Measurements from ENCODE around the gene TDO2. TPM values are rescaled to one million over a fixed set of nuclear protein-coding genes. Genes with fewer than 3 reads are reported as not detected.

TDO2 gene
- total RNA-seq (1 to 10 TPM in 1 of 6 donors, under 1 TPM in 2, not detected in 3; 0.40 to 1.4 (median 0.57) TPM), polyA plus RNA-seq (under 1 TPM in 1 of 2 donors, not detected in 1; 0.35 TPM)

DNA sequence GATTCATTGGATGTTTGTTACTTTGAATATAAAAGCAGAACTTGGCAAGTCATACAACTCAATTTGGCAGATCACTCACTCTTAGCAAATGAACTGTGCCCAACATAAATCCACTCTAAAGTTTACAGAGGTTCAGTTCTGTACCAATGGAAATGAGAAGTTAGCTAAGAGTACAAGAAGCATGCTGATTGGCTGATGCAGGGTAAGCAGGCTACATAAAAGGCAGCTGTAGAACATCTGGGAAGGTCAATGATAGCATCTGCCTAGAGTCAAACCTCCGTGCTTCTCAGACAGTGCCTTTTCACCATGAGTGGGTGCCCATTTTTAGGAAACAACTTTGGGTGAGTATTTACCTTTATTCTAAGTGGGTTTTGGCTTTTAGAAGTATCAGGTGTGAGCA, at the start of gene TDO2:
TSS of gene TDO2 (plus strand) at position 244 of the 400 bp plus-strand sequence. CDS start at position 307, 63 bp downstream.
- TF ChIP-seq, protein P1, sequence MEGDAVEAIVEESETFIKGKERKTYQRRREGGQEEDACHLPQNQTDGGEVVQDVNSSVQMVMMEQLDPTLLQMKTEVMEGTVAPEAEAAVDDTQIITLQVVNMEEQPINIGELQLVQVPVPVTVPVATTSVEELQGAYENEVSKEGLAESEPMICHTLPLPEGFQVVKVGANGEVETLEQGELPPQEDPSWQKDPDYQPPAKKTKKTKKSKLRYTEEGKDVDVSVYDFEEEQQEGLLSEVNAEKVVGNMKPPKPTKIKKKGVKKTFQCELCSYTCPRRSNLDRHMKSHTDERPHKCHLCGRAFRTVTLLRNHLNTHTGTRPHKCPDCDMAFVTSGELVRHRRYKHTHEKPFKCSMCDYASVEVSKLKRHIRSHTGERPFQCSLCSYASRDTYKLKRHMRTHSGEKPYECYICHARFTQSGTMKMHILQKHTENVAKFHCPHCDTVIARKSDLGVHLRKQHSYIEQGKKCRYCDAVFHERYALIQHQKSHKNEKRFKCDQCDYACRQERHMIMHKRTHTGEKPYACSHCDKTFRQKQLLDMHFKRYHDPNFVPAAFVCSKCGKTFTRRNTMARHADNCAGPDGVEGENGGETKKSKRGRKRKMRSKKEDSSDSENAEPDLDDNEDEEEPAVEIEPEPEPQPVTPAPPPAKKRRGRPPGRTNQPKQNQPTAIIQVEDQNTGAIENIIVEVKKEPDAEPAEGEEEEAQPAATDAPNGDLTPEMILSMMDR (IDR thresholded peaks at IDR 0.05): no peak
- H3K27me3 ChIP-seq: no peaks in the 10 kb centered on the region
- H3K9me3 ChIP-seq: no peaks in the 10 kb centered on the region
- no peak for ATAC-seq
- no peak within 1 kb of the TSS for H3K27ac ChIP-seq
- no peak for FAIRE-seq
- intact Hi-C loops (cut with DNase I): no loop called here
- no peak for DNase-seq
- H3K36me3 ChIP-seq: no peaks in the 10 kb centered on the region
- H3K4me3 ChIP-seq: no peak within 1 kb of the TSS
- peaks cover 4 to 13% (median 8%) of the 10 kb centered on the region in 3 donors for H3K4me1 ChIP-seq
- WGBS, 2 donors: 54 to 55% methylated on average over 1 of the region's 1 CpG

DNA sequence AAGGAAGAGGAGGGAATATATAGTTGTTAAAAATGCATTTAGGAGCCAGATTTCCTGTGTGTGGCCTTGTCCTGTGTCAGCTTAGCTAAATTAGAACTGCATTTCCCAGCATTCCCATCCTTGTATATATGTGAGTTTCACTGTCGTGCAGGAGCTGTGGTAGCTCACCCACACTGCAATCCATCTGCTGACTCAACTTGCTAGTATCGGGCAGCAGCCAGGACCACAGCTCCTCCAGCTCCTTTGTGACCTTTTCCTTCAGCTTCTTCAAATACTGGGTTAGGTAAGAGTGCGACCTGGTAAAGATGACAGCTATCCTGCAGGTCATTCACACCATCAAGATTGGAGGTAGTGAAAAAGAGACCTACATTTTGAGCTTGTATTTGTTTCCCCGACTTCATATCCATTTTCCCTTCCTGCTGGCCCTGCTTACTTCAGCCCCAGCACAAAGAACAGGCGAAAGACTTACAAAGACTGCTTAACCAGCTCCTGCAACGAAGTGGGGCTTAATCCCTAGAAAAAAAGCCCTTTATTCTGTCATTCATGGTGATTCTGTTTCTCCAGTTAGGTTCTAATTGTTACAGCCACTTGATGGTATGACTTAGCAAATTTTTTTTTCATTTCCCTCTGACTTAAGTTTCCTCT, 48.8 kb upstream of the TDO2 start:
- Histone ChIP-seq H3K27me3 (no peaks in the 10 kb centered on the region), H3K4me1 (no peaks in the 10 kb centered on the region), H3K9me3 (no peaks in the 10 kb centered on the region), H3K36me3 (no peaks in the 10 kb centered on the region), H3K4me3 (no peak overlapping the region), H3K27ac (no peak overlapping the region)
- ATAC-seq: no peak
- no peak for FAIRE-seq
- 61 to 69% methylated on average over 6 of the region's 6 CpGs for WGBS, 2 donors
- TF ChIP-seq, protein P1 (IDR thresholded peaks at IDR 0.05): no peak
- no peak for DNase-seq
- intact Hi-C loops (cut with DNase I): no loop called here

DNA sequence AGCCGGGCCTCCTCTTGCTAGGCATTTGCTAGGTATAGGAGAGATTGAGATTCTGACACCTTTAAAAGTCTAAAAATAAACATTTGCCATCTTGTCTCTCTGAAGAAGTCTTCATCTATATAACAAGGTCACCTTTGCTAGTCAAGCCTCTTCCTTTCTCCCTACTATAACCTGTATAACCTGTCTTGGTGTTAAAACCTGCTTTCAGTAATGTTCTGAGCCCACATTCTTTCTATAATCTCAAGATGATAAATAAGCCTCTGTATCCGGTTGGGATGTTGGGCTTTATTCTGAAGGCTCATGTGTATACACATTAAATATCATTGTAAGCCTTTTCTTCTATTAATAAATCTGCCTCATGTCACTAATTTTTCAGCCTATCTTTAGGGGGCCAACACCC, 47.6 kb upstream of the TDO2 start:
- ATAC-seq (no peak), DNase-seq (no peak), FAIRE-seq (no peak)
- Histone ChIP-seq H3K4me1 (no peaks in the 10 kb centered on the region), H3K36me3 (no peaks in the 10 kb centered on the region), H3K27ac (no peak overlapping the region), H3K4me3 (no peak overlapping the region), H3K9me3 (no peaks in the 10 kb centered on the region), H3K27me3 (no peaks in the 10 kb centered on the region)
- TF ChIP-seq, protein P1 (IDR thresholded peaks at IDR 0.05): no peak
- WGBS, 2 donors: 29 to 39% methylated on average over 2 of the region's 2 CpGs
- intact Hi-C loops (cut with DNase I): no loop called here

DNA sequence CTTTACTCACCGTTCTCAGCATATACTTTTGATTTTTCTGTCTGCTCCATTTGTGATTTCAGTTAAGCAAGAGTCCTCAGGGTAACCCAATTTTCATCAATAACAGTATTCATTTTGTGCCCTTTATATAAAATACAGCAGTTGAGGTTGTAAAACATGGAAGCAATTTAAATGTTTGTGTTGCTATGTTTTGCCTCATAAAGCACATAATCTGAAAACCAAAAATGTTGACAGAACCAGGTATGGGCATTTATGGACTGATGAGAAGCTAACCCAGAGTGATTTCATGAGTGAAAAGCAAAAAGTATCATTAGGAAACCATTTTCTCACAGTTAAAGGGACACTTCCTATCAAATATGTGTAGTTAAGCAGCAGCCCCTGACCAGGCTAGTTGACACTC, 37.3 kb upstream of the TDO2 start, which contains the start of gene ASIC5:
TSS of gene ASIC5 (minus strand) at position 101 of the 400 bp plus-strand sequence. CDS start at position 50, 51 bp downstream.
- TF ChIP-seq, protein P1 (IDR thresholded peaks at IDR 0.05): no peak
- H3K27me3 ChIP-seq: no peaks in the 10 kb centered on the region

DNA sequence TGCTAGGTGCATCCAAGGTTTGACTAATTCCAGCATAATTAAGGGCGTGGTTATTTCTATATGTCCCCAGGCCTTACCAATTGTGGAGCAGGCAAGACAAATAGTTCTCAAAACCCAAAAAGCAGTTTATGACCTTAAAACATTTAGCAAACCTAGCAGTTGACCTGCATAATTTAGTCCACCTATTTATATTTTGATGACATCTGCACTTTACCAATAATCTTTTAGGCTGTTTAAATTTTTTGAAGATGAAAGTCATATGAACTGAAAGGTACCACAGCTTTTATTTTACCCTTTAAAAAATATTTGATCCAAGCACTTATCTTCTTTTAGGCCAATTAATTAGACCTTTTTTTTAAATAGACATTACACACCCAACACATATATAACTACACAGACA, 27.6 kb upstream of the TDO2 start:
- FAIRE-seq (no peak), DNase-seq (no peak), ATAC-seq (no peak)
- WGBS, 2 donors: 49 to 63% methylated on average over 1 of the region's 1 CpG
- H3K36me3 ChIP-seq: no peaks in the 10 kb centered on the region
- TF ChIP-seq, protein P1 (IDR thresholded peaks at IDR 0.05): no peak
- no peak overlapping the region for H3K27ac ChIP-seq
- no peak overlapping the region for H3K4me3 ChIP-seq
- no peaks in the 10 kb centered on the region for H3K4me1 ChIP-seq
- no peaks in the 10 kb centered on the region for H3K27me3 ChIP-seq
- no peaks in the 10 kb centered on the region for H3K9me3 ChIP-seq
- intact Hi-C loops (cut with DNase I): no loop called here

More for the DNA sequence above, 37.3 kb upstream of the TDO2 start, which contains the start of gene ASIC5:
- DNase-seq: no peak
- Histone ChIP-seq H3K9me3 (no peaks in the 10 kb centered on the region), H3K36me3 (no peaks in the 10 kb centered on the region), H3K4me1 (no peaks in the 10 kb centered on the region), H3K4me3 (no peak within 1 kb of the TSS), H3K27ac (no peak within 1 kb of the TSS)
- intact Hi-C loops (cut with DNase I): no loop called here
- WGBS, 2 donors: 0% methylated on average over 1 of the region's 1 CpG
- no peak for ATAC-seq
- no peak for FAIRE-seq
